SK-N-MC (cell line): Measurements from ENCODE around the gene CCDC78.

Experiments used
- EZH2 ChIP-seq: fragments of 200-600 bp; sonication (generic); IDR thresholded peaks from one replicate; pipeline ENCODE4 v1.6.1; 2017; ENCODE audit warnings: antibody characterized with exemption
- FOXP2 ChIP-seq: optimal IDR thresholded peaks from 2 replicates; pipeline ENCODE3; 2011; ENCODE audit warnings: mild to moderate bottlenecking, moderate library complexity; ENCODE audit not compliant: insufficient read depth; ENCODE audit errors: extremely low read length, control extremely low read depth
- POLR2AphosphoS5 ChIP-seq: IDR thresholded peaks from 2 replicates; pipeline ENCODE4 v1.6.1; 2012; ENCODE audit warnings: mild to moderate bottlenecking, low read depth, low read length, borderline replicate concordance

GRCh38 chr16:733382-734207 lies 7.4 kb upstream of the CCDC78 start:
- TF ChIP-seq POLR2AphosphoS5 = no peak
- TF ChIP-seq EZH2 = no peak
- no peak for TF ChIP-seq FOXP2
